A673 (cell line): ENCODE measurements around the gene CIT. TPM values are rescaled to one million over a fixed set of nuclear protein-coding genes. Genes with fewer than 3 reads are reported as not detected.

ENCODE experiments used
- BruUV-seq: library from RNA; stranded (reverse); fragments of 400-500 nt; replicated peaks from 2 replicates; lab custom pipeline; 2021; lab: Mats Ljungman, UMichigan
- CTCF ChIA-PET: fragments of 300-600 bp; sonication (Branson Sonifier 250); formaldehyde crosslinking; loops from one replicate; lab custom pipeline; 2022; ENCODE audit warnings: antibody characterized with exemption; lab: Charles Lee
- POLR2A ChIA-PET: fragments of 300-600 bp; sonication (Branson Sonifier 250); formaldehyde crosslinking; loops from one replicate; lab custom pipeline; 2022; ENCODE audit warnings: antibody characterized with exemption; ENCODE audit not compliant: low non-redundant PET; lab: Charles Lee
- DNase-seq: peaks from one replicate; pipeline ENCODE4 v3.0.0-alpha.2; 2015; ENCODE audit warnings: low spot score
- H3K27ac ChIP-seq: fragments of 200-600 bp; sonication (generic); 2 replicates; pipeline ENCODE4 v1.5.1; 2016; ENCODE audit warnings: mixed run types, low read depth, mild to moderate bottlenecking, mixed read lengths, antibody characterized with exemption, low read length; ENCODE audit not compliant: poor library complexity, severe bottlenecking
- H3K27me3 ChIP-seq: fragments of 200-600 bp; sonication (generic); replicated peaks from 2 replicates; pipeline ENCODE4 v1.6.1; 2017; ENCODE audit warnings: mixed run types, low read depth, mild to moderate bottlenecking, mixed read lengths, antibody characterized with exemption, low read length; ENCODE audit not compliant: insufficient read depth, poor library complexity
- H3K36me3 ChIP-seq: fragments of 200-600 bp; sonication (generic); 2 replicates; pipeline ENCODE4 v1.6.1; 2016; ENCODE audit warnings: mixed run types, mild to moderate bottlenecking, mixed read lengths, antibody characterized with exemption, low read length; ENCODE audit not compliant: insufficient read depth, poor library complexity, severe bottlenecking
- H3K4me1 ChIP-seq: fragments of 200-600 bp; sonication (generic); 2 replicates; pipeline ENCODE4 v1.6.1; 2017; ENCODE audit warnings: mixed run types, mild to moderate bottlenecking, mixed read lengths, antibody characterized with exemption, low read length; ENCODE audit not compliant: insufficient read depth, poor library complexity, severe bottlenecking
- H3K4me3 ChIP-seq: fragments of 200-600 bp; sonication (generic); 2 replicates; pipeline ENCODE4 v1.5.1; 2016; ENCODE audit warnings: low read depth, mixed run types, mild to moderate bottlenecking, mixed read lengths, low read length; ENCODE audit not compliant: poor library complexity, severe bottlenecking
- H3K9me3 ChIP-seq: fragments of 200-600 bp; sonication (generic); 2 replicates; pipeline ENCODE4 v1.6.1; 2016; ENCODE audit warnings: mixed run types, low read depth, mild to moderate bottlenecking, mixed read lengths, antibody characterized with exemption, low read length; ENCODE audit not compliant: poor library complexity, severe bottlenecking
- CTCF ChIP-seq: fragments of 300-800, 200-600 bp; sonication (generic); conservative IDR thresholded peaks from 2 replicates; pipeline ENCODE4 v1.5.1; 2017; ENCODE audit warnings: low read depth, mild to moderate bottlenecking, antibody characterized with exemption, low read length, moderate library complexity, mixed read lengths
- EZH2 ChIP-seq: fragments of 200-600 bp; sonication (generic); IDR thresholded peaks from 2 replicates; pipeline ENCODE4 v1.6.1; 2017; ENCODE audit warnings: borderline replicate concordance, low read depth, mild to moderate bottlenecking, mixed read lengths, antibody characterized with exemption, low read length; ENCODE audit not compliant: poor library complexity, severe bottlenecking
- intact Hi-C: fragments of 100-400 bp; cut with micrococcal nuclease; formaldehyde crosslinking; loops from one replicate; pipeline ENCODE4 v1.10.0; 2022; ENCODE audit not compliant: unreplicated experiment
- total RNA-seq: library from RNA; stranded (reverse); gene quantifications from 2 replicates; pipeline ENCODE4 v1.2.3, GENCODE V29; 2021

CIT gene
- total RNA-seq, 1 experiment from 2014 or later, result 62.4 TPM

- H3K36me3 ChIP-seq, result peaks cover 63% of the 10 kb centered on the region
- H3K4me3 ChIP-seq, result no peak overlapping the region
- no peaks in the 10 kb centered on the region for H3K4me1 ChIP-seq
- TF ChIP-seq EZH2, result no peak
- no peak for TF ChIP-seq CTCF
- H3K27ac ChIP-seq, result no peak overlapping the region
- CTCF ChIA-PET, result no interaction called here
- POLR2A ChIA-PET, result no interaction called here
- DNase-seq, result no peak
- BruUV-seq, result no TSS peak
- intact Hi-C loops, result no loop called here
- H3K27me3 ChIP-seq, result no peaks in the 10 kb centered on the region
- no peaks in the 10 kb centered on the region for H3K9me3 ChIP-seq
Observed at GRCh38 chr12:119712721-119713120, 164.4 kb downstream of the CIT start.

- H3K4me1 ChIP-seq, result no peaks in the 10 kb centered on the region
- H3K36me3 ChIP-seq, result peaks cover 67% of the 10 kb centered on the region
- TF ChIP-seq CTCF (no peak), EZH2 (no peak)
- intact Hi-C loops, result no loop called here
- H3K4me3 ChIP-seq, result no peak overlapping the region
- ChIA-PET POLR2A (no interaction called here), CTCF (no interaction called here)
- BruUV-seq, result no TSS peak
- H3K9me3 ChIP-seq, result no peaks in the 10 kb centered on the region
- H3K27ac ChIP-seq, result no peak overlapping the region
- no peaks in the 10 kb centered on the region for H3K27me3 ChIP-seq
- DNase-seq, result no peak
Observed at GRCh38 chr12:119711693-119712092, 165.4 kb downstream of the CIT start.

GRCh38 chr12:119710965-119711551 lies 166.1 kb downstream of the CIT start:
- DNase-seq, result no peak
- Histone ChIP-seq H3K9me3 (no peaks in the 10 kb centered on the region), H3K36me3 (peaks cover 67% of the 10 kb centered on the region), H3K4me1 (no peaks in the 10 kb centered on the region), H3K4me3 (no peak overlapping the region), H3K27me3 (no peaks in the 10 kb centered on the region), H3K27ac (no peak overlapping the region)
- BruUV-seq, result no TSS peak
- intact Hi-C loops, result no loop called here
- ChIA-PET CTCF (no interaction called here), POLR2A (no interaction called here)
- TF ChIP-seq CTCF (no peak), EZH2 (no peak)
